ENCODE measurements around the gene BCL11B.
"Not testable (repeated sequence)": the region's sequence is repeated elsewhere in the genome, so short reads cannot be mapped to it uniquely, and the experiment has no call there.

BCL11B gene

DNA sequence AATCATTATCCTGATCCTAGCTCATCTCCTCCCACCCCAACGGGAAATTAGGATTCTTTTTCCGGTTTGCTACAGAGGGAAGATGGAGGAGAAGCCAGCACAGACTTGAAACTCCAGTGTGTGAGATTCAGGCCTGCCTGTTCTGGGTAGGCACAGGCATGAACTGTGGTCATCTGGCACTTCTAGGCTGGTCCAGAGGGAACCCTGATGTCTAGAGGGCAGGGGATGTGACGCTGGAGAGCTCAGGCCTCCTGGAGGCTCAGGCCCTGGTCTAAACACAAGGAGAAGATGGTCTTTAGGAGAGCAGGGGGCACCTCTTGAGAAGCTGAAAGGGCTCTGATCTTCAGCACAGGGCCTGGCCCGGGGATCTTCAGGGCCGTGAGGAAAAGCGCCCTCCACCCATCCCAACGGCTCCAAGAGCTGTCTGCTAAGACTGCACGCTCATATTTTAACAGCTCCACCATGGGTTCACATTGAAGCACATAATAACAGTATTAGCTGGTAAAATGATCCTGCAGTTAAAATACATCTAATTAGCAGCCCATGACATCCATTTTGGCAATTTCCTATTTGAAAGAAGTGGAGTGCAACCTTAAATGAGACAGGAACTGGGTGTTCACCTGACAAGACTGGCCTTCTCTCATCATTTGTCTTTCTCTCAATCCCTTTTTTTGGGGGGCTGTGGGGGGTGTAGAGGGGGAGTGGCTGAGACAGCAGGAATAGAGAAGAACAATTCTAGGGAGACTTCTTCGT is 35.4 kb downstream of the BCL11B start:
- DNase-seq: no peak

DNA sequence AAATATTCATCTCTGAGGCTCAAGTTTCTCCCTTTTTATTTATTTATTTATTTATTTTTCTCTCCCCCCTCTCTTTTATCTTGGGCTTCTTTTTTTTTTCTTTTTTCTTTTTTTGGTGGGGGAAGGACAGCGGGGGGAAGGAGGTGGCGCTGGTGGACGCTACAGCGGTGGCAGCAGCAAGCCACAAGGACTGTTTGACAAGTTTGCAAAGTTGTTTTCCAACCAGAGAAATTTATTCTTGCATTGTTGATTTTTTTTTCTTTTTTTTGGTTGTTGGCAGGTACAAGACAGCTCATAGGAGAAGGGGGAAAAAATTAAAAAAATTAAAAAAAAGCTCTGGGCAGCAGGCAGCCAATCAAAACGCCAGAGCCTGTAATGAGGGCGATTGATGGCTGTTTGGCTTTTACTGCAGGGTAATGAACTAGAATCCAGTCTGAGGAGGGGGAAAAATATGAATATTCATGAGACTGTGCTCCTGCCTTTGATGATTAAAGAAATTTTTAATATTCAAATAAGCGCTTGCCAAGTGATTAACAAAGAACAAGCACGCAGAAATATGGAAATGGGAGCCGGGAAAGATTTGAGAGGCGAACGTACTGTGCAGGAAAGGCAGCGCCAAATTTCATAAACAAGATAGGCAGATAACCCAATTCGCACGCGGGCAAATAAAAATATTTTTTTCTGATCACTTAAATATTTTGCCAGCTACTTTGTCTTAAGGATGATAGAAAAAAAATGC is 36.2 kb downstream of the BCL11B start:
- DNase-seq: no peak

DNA sequence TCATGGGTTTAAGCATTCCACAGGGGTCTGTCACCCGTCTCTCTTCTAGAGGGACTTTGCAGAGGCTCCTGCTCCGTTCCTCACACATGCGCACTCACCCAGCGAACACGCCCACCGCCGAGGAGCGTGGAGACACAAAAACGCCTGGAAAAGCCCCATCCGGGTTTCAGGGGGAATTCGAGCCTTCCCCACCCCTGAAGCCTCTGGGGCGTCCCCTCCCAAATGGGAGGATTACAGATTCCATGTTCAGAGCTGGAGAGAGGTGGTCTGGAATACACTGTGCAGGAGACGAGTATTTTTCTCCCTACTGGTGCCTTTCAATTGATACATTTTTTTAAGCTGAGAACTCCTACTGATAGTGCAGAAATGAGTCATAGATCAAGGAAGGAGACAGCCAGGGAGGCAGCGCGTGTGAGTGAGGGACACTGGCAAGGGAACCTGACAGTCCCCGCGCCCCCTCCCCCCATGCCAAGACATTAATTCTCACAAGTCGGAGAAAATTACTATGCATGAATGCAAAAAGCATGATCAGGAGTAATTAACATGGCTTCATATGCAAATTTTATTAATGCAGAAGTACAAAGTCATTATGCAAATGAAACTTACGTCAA is 36.9 kb downstream of the BCL11B start:
- DNase-seq: no peak

DNA sequence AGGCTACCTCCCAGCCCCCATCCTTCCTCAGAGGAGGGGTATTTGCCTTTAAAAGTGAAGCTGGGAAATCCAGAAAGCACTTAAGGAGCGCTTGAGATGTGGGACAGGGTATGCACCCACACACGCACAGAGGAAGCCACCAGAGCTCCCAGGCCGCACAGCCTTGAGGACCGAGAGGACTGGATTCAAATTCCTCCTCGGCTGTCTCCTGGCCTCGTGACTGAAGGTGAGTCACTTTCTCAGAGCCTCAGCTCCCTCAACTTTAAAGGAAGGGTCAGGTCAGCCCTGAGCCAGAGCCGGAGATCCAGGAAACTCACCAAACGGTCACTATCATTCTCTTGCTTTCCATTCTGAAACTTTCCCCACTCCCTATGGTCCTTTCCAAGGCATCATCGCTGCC is 37.6 kb downstream of the BCL11B start:
- DNase-seq: no peak

DNA sequence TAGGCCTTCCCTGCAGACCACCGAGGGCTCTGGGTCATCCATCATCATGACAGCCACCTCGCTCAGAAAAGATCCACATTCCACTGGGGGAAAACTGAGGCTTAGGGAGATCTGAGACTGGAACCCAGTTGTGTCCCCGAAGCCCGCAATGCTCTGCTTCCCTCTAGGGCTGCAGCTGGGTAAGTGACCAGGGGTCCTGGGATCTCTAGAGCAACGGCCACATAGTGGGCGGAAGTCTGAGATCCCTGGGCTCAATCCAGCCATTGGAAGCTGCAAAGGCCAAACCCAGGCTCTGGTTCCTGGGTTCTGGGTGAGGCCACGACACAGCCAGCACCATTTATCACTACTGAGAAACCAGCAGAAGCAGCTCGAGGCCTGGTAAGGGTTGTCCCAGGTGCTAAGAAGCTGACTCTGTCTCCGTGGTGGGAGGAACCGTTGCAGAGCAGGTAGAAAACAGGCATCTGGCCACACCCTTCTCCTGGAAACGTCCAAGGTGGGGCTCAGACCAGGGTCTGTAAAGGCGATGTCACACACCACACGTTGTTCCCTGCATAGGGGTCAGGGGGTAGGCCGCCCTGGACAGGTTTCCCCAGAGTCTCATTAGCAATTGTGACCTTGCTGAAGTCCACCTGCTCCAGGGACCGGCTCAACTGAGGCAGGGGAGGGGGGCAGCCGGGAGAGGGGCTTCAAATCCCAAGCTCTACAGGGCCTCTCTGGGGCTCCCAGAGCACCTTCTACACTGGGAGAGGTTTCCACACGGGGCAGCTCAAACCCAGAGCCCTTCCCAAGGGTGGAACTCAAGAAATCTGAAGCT is 38.6 kb downstream of the BCL11B start:
- DNase-seq: no peak

DNA sequence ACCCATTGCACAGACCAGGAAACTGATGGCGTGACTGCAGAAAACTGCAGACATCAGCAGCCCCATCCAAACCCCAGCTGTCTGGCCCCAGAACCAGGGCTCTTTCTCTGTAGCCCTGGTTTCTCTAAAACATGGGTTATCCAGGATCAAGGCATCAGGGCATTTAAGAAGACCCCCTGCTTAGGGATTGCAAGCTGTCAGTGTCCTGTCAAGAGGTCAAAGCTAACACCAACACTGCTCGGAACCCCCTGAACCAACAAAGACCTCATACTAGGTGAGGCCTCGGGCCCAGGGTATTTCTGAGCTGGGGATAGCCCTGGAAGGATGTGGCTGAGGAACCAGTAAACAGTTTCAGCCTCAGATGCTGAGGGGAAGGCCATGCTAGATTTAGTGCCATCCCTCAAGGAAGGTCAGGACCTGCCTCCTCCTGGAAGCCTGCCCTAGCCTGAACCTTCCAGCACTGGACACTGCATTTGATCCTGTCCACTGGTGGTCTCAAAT is 39.2 kb downstream of the BCL11B start:
- no peak for DNase-seq

DNA sequence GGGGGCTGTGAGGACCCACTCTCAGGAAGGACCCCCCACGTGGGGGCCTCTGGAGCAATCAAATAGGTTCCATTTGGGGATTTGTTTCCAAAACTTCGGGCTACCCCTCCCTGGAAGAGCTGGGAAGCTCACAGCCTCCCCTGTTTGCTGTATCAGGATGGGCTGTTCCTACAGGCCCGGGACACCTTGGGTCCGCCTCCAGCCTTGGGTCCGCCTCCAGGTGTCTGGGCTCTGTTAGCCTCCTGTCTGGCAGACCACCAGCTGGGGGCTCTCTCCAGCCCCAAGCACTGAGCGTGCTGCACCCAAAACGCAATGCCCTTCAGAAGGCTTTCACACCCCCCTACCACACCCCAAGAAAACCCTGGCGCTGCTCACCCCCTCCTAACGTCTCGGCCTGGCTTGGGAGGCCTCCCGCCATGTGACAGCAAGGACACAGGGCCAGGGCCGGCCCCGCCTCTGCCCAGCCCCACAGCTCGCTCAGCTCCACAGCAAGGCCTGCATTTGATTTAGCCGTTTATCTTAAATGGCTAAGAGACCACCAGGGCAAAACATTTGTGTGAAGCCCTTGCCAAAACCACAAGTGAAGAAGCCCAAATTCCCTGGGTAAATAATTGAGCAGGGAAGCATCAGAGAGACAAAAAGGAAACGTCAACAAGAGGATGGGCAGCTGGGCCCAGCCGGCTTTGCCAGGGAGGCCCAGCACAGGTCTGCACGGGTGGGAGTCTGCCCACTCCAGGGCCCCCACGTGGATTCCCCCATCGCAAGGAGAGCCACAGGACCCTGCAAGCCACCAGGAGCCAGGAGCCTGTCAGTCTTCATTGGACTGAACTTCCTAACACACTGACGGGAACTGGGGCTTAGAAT is 39.9 kb downstream of the BCL11B start:
- DNase-seq: no peak

DNA sequence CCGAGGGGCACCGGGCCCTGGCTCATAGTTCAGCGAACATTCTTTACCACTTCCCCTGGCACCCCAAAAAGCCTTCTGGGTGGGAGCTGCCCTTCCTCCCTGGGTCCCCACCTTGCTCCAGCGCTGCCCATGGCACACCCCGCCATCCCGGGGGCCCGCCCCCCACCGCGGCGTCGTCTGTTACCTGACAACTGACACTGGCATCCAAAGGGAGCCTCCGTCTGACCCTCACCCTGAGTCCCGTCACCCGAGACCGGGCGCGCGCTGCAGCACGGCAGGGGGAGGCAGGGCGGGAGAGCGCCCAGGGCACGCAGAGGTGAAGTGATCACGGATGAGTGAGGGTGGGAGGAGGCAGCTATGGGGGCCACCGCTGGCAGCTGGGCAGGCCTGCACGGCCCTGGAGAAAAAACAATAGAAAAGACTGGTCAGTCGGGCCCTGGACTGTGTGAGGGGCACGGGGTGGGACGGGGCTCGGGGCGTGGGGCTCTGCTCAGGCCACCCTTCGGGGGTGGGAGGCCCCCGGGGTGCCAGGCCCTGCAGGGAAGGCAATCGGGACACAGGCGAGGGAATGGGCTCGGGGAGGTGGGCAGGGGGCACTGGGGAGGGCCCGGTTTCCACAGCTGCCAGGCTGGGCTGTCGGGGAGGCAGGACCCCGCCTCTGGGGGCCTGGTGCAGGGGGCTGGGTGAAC is 40.7 kb downstream of the BCL11B start:
- no peak for DNase-seq

DNA sequence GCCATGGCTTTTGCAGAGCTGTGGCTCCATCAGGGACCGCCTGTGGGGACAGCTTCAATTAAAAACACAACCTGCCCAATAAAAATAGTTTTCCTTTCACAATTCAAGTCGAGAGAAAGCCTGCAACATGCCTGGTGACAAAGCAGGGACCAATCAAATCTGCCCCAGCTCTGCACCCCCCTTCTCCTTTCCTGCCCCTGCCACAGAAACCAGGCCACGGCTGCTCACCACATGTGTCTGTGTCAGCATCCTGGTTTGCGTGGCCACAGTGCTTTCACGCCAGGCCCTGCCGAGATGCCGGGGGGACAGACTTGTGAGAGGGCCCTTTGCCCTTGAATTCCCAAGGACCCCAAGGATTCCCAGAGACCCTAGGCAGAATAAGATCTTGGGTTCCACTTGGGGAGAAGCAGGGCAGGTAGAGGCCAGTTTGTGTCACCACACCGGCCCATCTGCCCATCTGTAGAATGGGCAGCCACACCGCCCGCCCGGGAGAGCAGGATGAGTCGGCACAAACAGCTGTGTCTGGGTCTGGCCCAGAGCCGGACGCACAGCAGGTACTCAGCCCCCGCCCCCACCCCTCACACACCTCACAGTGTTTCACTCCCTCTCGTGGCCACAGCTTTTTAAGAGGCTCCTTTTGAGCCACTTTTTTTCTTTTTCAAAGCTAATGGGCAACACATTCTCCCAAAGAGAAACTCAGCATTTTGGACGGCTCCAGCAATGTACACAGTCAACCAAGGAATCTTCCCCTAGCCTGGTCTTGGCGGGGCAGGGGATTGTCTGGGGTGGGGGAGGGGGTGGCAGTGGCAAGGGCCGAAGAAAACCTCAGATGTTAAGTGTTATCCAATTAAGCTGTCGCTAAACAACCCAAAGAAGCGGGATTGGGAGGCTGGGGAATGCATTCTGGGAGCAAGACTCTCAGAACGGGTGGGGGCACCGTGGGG is 41.5 kb downstream of the BCL11B start:
- no peak for DNase-seq

DNA sequence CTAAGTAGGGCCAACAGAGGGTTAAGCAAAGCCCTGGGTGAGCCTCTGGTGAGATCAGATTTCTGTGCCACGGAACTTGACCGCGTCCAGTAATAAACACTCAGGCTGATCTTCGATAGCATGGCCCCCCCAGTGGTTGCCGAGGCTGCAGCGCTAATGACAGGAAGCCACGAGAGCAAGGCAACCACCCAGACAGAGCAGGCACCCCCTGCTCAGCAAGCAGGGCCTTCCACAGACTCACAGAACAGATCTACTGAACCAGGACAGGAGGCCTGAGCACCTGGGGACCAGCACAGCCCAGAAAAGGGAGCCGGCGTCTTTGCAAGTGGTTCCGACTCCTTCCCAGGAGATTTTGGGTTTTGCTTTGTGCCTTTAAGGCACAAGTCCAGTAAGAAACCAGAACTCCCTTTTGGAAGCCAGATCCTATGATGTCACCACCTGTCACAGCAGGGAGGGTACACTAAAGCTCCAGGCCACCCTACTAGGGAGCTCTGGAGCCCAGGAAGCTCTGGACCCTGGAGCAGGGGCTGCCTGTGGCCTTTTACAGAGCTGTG is 42.3 kb downstream of the BCL11B start:
- no peak for DNase-seq

DNA sequence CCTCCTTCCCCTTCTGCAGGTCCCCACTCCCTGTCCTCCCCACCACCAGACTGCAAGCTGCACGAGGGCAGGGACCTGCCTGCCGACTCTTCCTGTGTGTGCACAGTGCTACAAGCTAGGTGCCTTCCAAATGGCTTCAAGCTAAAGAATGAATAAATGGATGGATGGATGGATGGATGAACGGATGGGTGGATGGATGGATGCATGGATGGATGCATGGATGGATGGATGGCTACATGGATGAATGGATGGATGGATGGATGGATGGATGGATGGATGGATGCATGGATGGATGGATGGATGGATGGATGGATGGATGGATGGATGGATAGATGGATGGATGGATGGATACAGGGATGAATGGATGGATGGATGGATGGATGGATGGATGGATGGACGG is 43.2 kb downstream of the BCL11B start:
- not testable (repeated sequence) for DNase-seq

DNA sequence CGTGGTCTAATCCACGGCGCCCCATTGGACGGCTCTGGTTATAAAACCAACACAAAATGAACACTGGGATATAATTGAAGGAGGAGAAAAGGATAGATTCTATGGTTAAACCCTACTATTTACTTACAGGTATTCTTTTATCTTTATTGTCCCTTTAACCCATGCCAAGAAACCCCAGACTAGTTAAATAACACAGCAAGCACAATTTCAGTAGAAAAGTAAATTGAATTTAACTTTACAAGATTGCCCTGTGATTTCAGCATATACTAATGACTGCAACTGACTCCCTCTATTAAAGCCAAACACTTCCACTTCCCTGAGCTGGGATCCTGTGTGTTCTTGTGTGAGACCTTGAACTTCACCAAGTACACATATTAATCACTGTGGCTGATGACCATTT is 45.3 kb downstream of the BCL11B start:
- DNase-seq: no peak

DNA sequence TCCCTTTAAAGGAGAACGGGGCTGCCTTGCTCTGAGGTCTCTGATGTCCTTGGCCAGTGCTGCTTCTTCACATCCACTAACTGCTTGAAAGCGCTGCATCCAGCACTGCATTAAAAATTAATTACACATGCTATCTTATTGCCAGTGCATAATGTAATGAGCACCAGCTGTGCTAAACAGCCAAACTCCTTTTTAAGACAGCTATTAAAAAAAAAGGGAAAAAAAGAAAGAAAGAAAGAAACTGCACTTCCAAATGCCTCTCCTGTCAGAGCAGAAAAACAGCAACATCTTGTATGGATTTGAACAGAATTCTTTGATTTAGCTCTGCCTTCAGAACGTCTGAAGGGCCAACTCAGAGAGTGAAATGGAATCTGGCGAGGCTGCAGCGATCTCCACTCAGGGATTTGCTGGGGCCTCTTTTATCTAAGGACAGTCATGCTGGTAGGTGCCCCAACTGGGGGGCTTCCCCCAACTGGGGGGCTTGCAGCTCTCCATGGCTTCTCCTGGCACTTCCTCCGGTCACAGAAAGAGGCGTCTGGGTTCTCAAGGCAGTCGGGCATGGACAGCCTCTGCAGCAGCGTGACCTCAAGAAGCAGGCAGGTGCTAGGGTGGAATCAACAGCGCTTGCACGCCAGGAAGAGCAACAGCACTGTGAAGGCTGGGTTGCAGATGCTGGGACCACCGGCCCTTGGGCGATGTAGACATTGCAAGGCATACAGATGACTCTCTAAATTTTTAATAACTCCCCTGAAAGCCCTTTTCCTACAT is 46.4 kb downstream of the BCL11B start:
- no peak for DNase-seq

DNA sequence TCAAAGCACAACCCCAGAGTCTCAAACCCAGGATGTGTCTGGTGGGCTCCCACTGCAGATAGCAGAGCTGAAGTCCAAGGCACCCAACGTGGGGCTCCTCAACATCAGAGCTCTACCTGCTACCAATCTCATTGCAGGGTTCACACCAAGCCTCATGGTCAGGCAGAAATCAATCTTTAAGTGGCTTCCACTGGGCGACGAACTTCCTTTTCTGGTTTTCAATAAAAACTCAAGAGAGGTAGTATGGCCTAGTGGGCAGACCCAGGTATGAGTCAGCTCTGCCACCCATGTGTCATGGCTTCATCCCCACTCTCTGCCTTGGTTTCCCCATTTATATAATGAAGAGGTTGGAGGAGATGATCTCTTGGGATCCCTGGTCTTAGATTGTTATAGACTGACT is 47.0 kb downstream of the BCL11B start:
- no peak for DNase-seq

DNA sequence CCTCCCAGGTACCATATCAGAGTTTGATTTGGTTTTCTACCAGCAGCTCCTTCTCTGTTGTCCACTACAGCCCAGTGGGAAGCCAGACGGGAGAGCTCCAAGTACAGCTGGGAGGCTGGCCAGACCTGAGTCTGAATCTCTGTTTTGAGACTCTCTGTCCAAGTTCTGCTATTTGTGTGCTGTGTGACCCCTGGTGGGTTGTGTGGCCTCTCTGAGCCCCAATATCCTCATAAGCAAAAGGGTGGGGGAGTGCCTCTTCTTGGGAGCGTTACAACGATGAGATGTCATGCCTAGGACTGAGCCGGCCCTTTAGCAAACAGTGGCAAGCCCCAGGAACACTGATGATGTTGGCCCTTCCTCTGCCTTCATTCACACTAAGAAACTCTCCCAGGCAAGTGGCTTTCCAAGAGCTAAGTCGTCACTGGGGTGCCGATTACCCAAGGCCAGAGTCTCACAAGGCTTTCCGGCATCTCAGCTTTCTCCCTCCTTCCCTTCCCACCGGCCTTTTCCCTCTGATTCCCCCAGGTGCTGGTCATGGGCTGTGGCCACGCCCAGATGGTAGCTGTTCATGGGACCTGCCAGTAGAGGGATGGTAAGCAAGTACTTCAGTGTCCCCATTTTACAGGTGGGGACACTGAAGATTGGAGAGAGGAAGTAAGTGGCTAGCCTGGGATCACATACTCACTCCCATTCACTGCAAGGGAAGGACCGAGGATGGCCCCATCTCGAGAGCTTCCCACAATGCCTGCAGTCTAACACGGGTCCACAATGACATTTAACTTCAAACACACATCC is 47.7 kb downstream of the BCL11B start:
- DNase-seq: no peak

DNA sequence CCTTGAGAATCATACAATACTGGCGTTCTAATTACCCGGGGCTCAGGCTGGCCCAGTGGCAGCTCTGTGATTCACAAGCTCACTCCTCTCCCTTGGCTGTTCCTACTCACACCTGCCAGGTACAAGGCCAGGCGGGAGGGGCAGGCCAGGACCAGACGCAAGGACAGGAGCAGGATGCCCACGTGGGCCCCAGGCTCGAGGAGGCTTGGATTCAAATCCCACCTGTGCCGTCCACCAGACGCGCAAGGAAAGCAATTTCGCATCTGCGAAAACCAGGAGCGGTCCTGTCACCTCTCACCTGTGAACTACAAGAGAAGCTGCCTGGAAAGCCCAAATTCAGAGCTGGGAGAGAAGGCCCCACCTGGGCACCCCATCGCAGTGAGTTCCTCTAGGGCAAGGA is 50.6 kb downstream of the BCL11B start:
- no peak for DNase-seq

DNA sequence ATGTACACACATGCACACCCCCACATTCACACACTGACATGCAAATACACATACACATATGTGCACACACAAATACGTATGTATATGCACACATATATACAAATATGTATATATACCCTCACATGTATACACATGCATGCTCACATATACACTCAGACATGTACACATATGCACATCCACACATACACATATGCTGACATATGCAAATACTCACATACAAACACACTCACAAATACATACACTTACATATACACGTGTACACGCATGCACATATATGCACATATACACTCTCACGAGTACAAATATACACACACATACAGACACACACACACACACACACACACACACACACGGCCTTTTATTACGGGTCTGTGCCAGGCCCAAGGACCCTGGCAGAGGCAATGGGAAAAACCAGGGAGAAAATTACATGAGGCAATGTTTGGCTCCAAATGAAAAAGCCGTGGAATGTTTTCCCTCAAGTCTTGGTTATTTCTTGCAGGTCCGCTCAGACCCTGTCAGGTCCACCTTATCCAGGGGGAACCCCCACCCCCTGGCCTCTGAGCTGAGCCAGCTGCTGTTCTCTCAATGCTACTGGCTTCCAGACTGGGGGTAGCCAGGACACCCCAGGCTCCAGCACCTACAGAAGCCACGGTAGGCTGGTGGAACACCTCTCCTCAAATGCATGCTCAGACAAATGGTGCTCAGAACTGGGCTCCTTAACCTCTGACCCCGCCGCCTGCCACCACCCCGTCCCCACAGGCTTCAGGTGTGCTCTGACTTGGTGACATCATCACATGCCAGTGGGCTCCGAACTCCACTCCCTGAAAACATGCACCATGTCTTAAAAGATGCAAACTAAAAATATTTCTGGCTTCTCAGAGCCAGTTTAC is 54.7 kb downstream of the BCL11B start:
- DNase-seq: no peak

Data from NCI-H774 (cell line).